OCI-LY1 (cell line): ENCODE data around the gene KL.

Source experiments
- CTCF ChIP-seq: fragments of 200-600 bp; sonication (generic), shearing (Covaris generic); IDR thresholded peaks from 2 replicates; pipeline ENCODE4 v1.5.1; 2017; ENCODE audit warnings: mild to moderate bottlenecking, antibody characterized with exemption, low read length, moderate library complexity, mixed read lengths
- EZH2 ChIP-seq: fragments of 200-600 bp; sonication (generic), shearing (Covaris generic); IDR thresholded peaks from 2 replicates; pipeline ENCODE4 v1.8.0; 2017; ENCODE audit warnings: borderline replicate concordance, mixed run types, mild to moderate bottlenecking, antibody characterized with exemption, low read length, moderate library complexity, mixed read lengths

GRCh38 chr13:33078263-33078662, 62.0 kb downstream of the KL start:
- TF ChIP-seq CTCF (no peak), EZH2 (no peak)
